ENCODE measurements around the gene CCDC152.

Gene CCDC152

DNA sequence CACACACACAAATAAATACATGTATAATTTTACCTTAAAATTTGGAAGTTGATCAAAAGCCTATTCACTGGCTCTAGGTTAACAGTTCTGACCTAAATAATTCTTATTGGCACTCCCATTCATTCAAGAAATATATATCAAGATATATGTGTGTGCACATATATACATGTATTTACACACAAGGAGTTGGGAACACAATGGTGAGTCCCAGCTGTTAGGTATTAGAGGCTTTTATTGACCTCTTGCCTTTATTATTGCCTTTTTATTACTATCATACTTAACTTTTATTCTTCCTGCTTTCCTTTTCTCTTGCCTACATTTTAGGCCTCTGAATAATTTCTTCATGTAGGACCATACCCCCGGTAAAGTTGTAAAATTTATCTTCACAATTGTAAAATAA, 25.0 kb downstream of the CCDC152 start:
- no peak for DNase-seq (ENCODE audit: low spot score)

DNA sequence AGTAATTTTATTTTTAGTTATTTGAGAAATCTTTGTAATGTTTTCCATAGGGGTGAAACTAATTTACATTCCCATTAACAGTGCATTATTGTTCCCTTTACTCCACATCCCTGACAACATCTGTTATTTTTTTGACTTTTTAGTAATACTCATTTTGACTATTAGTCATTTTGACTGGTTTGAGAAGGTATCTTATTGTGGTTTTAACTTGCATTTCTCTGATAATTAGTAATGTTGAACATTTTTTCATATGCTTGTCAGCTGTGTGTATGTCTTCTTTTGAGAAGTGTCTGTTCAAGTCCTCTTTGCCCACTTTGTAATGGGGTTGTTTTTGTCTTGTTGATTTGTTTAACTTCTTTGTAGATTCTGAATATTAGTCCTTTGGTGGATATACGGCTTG, 27.5 kb downstream of the CCDC152 start:
- no peak for DNase-seq (ENCODE audit: low spot score)

DNA sequence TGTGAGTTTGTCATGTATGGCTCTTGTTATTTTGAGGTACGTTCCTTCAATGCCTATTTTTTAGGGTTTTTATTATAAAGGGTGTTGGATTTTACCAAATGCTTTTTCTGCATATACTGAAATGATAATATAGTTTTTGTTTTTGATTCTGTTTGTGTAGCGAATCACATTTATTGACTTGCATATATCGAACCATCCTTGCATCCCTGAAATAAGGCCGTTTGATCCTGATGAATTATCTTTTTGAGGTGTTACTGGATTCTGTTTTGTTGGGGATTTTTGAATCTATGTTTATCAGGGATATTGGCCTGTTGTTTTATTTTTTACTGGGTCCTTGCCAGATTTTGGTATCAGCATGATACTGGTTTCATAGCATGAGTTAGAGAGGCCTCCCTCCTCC, 29.1 kb downstream of the CCDC152 start:
- DNase-seq (ENCODE audit: low spot score) = no peak

DNA sequence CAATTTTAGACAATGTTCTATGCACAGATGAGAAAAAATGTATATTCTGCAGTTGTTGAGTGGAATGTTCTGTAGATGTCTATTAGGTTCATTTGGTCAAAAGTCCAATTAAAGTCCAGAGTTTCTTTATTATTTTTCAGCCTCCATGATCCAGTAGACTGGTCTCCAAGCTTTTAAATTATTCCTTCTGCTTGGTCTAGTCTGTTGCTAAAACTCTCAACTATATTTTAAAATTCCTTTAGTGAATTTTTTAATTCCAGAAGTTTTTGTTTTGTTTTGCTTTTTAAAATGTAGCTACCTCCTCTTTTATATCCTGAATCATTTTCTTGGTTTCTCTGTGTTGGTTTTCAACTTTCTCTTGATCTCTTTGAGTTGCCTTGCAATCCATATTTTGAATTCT, 30.5 kb downstream of the CCDC152 start:
- no peak for DNase-seq (ENCODE audit: low spot score)

DNA sequence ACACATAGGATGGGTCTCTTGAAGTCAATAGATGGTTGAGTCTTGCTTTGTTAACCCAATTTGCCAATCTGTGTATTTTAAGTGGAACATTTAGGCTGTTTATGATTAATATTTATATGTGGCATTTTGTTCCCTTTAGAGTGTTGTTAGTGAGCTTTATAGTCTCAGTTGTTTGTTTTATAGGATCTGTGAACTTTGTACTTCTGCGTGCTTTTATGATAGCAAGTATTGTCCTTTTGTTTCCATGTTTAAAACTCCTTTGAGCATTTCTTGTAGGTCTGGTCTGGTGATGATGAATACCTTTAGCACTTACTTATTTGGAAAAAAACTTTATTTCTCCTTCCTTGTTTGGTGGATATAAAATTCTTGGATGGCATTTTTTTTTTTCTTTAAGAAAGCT, 31.2 kb downstream of the CCDC152 start:
- no peak for DNase-seq (ENCODE audit: low spot score)

DNA sequence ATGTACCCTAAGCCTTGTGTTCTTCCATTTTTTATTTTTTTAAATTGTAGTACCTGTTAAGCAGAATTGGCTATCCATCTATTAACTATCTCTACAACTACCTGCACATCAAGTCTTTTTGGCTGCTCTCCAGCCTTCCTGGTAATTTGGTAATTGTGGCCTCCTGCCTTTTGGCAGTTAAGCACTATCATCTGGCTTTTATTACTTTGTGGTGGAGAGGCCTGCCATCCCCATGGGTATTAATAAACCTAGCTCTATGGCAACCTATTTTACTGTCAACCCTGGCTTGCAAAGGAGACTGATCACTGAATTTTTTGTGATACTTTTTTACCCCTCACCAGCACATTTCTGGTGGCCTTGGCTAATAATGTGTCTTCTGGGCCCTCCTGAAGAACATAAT, 34.5 kb downstream of the CCDC152 start:
- no peak for DNase-seq (ENCODE audit: low spot score)

DNA sequence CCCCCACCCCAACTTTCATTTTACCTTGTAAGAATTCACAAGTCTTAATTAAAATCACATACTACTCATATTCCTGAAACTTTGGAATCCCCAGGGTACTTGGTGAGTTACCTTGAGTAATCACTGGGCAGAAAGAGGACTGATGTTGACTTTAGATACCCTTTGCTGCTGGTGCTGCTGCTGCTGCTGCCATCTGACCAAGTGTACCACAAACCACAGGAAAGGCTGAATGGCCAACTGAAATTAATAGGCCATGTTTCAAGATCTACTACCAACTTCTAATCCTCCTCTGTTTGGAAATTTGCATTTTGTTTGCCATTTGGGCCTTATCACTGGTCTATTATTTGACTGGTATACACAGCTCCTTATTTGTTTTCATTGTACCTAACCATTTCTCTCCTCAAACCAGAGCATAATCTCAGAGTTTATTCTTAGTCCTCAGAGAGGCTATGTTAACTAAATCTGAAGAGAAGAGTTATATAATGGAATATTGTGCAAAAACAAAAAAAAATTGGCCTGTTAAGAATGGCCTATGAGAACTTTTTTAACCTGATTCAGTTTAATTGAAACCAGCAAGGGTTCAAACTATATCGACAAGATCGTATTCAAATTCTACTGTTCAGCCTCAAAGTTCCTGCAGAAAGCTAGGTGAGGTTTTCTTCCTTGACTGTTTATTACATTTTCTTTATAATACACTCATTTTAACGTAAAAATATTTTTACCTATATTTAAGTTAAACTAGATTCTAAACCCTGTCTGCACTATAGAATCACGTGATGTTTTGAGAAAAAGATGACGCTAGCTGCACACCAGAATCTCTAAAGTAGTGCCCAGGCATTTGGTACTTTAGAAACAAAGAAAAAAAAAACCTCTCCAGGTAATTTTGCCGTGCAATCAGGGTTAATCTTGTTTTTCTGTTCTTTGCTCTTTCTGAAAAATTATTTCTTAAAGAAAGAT, 41.9 kb downstream of the CCDC152 start:
- no peak for DNase-seq (ENCODE audit: low spot score)

DNA sequence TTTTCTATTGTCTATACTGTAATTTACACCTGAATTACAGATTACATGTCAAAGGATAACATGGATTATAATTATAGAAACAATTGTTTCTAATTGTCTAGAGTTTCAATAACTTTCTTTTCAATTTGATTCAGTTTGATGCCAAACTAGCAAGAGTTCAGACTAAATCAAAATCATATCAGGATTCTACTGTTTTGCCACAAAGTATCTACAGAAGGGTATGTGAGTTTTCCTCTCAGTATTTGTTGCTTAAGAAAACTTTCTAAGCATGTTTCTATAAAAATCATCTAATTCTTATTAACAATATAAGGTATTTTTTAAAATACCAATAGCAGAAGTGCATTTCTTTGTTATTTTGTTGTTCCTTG, 42.6 kb downstream of the CCDC152 start:
- no peak for DNase-seq (ENCODE audit: low spot score)

DNA sequence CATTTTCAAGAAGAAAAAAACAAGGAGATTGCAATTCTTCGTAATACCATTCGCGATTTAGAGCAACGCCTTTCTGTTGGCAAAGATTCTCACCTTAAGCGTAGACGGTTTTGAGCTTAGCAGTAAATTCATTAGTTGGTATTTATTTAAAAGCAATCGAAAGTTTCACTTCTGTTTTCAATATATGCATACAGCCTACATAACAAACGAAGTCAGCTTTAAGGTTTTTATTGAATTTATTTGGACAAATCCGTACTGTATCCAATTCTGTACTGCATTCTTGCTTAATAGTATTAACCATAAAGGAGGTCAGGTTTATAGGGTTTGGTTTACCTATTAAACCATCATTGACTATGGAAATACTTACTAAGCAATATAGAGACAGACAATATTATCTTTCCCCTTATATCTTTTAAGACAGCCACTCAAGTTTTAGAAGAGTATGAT, 43.1 kb downstream of the CCDC152 start:
- no peak for DNase-seq (ENCODE audit: low spot score)

DNA sequence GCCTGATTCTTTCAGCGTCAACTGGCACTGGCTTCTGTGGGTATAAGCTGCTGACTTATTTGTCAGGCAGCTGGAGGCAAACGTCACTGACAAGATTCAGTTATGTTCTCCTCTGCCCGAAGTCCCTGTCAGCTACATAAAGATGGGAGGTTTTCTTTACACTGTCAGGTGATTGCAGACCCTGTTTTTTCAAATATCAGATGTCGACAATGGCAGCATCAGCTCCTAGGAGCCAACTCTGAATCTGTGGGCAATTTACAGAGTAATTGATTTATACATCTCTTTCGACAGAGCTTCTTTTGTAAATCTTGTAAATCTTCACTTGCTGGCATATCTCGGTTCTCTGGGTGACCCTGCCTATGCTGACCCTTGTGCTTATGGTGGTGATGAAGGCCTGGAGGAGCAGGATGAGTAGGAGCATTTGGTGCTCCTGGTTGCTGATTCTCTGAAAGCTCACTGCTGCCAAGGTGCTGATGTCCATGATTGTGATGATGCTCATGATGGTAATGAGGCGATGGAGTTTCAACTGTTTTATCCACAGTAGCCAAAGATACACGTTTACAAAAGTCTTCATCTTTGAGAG, 44.2 kb downstream of the CCDC152 start:
- DNase-seq (ENCODE audit: low spot score) = no peak

DNA sequence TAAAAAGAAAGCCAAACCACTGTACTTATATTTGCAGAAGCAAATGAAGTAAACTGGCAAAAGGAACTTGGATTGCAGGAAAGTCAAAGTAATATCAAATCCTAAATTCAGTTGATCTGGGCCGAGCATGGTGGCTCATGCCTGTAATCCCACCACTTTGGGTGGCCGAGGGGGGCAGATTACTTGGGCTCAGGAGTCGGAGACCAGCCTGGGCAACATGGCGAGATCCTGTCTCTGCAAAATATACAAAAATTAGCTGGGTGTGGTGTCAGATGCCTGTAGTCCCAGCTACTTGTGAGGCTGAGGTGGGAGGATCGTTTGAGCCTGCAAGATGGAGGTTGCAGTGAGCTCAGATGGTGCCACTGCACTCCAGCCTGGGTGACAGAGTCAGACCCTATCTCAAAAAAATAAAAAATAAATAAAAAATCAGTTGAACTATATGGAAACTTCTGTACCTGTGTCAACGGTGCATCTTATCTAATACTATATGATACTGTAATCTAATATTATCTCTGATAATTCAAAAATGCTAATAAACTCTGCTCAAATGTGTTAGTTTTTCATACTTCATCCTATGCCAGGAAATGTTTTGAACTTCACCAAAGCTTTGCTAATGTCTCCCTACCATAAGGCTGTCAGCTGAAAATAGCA, 45.0 kb downstream of the CCDC152 start:
- DNase-seq (ENCODE audit: low spot score) = no peak

DNA sequence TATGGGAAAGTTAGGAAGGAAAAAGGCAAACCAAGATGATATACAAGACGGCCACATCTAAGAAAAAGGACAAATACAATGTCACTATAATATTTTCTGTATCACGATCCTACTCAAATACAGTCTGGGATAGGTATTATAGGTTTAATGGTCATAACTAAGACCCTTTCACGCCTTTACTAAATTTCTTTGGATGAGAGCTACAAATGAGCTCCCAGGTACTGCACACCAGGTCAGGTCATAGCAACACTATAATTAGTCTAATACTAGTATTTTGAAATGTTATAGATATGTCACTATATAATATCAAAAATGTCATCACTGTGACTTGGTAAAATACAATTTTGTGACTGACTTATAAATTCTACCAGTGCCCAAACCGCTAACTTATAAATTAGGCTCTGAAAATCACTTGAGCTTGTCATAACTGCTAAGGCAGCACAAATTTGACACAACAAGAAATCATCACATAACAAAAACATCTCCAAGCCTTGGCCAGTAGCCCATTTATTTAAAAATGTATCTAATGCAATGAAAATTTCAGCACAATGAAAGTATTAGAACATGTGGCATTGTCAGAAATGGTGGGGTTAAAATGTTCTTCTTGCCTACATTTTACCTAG, 48.2 kb downstream of the CCDC152 start:
- no peak for DNase-seq (ENCODE audit: low spot score)

DNA sequence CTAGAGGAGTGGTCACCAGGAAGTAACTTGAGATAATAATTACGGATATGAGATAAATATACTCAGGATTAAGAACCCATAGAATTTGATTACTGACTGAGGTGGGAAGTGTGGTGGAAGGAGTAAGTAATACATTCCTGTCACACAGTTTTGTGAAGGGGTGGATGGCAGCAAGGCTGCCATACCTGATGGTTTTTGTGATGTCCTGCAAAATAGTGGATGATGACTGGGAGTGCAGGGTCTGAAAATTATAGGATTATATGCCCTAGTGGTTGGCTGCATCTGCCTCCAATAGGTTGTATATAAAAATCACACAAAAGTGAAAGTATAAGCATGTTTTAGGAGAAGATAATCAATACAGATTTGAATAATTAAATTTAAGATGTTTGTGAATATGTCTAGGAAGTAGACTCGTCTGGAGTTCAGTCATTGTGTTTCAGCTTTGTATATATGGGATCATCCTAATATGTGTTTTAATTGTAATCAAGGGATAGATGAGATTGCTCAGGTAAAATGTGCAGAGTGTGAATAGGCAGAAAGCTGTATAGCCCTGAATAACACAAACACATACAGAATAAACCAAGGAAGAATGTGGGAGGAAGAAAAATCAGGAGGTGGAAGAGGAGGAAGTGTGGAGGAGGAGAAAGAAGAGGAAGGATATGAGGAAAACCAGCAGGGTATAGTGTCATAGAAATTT, 49.5 kb downstream of the CCDC152 start:
- no peak for DNase-seq (ENCODE audit: low spot score)

DNA sequence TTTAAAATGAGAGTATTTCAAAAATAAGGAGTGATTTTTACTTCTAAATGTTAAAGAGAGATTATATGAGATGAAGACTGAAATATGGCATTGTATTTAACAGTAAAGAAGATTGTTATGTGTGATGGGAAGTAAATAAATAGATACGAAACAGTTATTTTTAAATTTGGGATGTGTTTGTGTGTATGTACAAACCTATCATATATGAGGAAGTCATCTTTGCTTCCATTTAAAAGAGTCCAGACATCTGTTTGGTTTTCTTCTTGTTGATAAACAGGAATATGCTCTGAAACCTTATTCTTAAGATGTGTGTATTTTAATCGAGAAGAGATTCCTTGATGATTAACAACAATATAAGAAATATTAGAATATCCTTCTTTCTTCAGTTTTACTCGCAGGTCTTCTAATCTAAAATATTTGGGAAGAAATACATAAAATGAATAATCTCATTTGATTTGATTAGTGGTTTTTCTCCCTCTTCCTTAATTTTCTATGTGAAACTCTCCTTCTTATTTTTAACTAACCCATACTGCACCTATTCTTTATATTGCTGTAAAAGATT, 50.2 kb downstream of the CCDC152 start:
- DNase-seq (ENCODE audit: low spot score) = no peak

DNA sequence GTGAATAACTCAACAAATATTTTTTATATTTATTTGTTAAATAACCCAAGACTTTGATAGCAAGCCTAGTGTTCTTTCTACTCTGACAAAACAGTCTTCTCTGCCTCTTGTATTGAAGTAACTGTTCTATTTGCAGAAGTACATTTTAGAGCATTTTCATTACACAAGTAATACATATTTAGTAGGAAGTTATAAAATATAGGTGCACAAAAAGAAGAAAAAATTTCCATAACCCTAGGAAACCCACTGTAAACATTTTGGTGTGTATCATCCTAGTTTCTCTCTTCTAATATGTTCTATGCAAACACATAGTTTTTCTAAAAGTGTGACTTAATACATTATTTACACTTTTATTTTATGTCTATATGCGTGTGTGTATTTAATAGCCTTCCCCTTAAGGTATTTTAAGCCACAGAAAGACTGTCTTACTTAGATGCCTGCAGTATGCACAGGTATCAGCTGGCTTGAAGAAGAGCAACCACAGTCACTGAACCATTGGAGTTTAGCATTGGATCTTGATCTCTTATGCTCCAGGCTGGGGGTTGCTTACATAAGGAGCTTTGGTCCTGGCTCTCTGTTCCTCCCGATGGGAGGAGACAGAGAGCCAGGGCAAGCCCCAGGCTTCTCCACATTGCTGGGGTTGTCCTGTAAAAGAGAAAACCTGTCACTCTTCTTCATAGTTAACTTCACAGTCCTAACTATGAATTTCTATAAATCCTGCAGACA, 51.3 kb downstream of the CCDC152 start:
- DNase-seq (ENCODE audit: low spot score) = peak; percentile 11

DNA sequence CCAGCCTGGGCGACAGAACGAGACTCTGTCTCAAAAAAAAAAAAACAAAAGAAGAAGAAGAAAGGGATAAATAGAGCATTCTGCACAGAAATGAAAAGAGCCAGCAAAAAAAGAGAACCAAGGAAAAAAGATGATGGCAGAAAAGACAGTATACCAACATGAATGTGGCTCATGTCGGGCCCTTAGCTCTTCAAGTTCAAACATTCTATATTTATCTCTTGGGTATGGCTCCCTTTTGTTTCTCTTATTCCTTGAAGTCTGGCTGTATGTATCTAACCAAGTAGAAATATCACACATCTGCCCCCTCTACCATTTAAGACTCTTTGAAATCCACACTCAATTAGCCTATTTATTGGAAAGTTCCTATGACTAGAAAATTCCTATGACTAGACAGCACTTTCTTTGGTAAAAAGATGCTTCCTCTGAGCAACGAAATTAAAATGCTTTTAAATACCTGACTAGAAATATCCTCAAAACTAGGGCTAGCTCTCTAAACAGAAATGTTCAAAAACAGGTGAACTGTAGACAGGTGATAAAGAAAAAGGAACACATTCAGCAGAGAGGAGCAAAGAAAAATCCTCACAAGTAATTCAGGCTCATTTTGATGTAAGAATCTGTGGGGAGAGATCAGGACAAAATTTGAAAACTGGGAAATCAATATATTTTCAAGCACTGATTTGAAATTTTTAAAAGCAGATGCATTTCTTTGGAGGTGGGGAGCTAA, 52.4 kb downstream of the CCDC152 start:
- no peak for DNase-seq (ENCODE audit: low spot score)

DNA sequence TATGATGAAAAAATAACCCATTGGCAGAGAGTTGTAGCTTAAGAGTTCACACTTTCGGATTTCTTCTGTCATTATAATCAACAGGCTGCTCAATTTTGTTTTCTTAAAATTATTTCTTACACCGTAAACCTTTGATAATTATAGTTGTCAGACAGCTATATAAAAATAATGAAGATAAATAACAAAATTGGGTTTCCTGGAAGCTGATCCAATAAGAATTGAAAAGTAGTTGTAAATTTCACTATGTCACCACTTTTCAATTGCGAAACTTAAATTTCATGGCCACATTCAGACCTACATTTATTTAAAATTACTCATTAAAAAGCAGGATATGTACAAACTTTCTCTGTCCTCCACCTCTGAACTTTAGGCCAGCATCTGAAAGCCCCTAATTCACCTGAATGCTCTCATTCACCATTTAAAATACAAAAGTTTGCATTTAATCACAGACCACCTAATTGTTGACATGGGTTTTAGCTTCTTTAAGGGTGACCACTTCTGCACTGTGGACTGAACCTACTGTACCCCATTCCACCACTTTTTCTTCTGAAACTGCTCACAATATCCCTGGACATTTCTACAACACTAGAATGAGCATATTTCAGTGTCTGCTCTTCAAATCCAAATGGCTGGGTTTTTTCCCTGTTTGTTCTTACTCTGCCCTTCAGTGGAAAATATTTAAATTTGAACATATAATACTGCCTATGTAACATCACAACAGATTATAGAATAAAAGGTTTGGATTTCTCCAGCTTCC, 54.4 kb downstream of the CCDC152 start:
- DNase-seq (ENCODE audit: low spot score) = no peak

DNA sequence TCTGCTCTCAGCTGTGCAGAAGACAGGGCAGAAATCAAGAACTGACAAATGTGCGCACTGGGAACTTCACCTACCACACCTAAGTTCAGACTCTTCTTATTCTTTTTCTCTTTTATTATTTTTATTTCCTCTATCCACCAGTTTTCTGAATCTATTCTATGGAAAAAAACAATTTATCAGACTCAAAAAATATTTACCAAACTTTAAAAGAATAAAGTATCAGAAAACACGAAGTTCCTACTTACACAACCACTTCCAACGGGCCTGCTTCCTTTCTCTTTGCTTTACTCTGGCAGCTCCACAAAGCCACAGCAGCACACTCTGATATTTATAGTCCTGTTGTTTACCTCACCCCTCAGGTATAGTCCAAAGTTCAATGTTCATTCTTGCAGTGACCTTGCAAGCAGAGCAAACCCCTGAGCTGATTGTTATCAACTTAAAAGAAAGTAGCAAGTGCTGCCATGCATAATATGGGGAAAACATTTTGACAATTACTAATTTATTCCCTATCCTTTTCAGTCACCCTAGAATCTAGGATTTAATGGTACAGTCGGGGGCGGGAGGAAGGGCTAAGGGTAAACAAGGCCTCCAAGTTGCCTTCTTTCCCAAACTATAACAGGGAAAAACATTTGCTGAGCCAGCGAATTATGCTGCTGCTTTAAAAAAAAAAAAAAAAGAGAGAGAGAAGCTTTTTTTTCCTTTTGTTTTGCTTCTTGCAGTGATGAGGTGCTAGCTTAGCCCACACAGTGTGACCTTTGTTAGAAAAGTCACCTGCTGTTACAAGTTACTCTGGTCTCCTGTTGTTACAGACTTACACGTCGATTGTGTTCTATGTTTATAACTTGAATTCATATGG, 55.2 kb downstream of the CCDC152 start, which contains the start of gene SELENOP:
Gene SELENOP (minus strand): TSS at position 302 of the 856 bp plus-strand sequence. CDS start 3,539 bp downstream, outside the sequence.
- peak; percentile 50 for DNase-seq (ENCODE audit: low spot score)
